Sigmoid colon (tissue), 7 donors: ENCODE data around the gene SCAPER. TPM values are rescaled to one million over a fixed set of nuclear protein-coding genes. Genes with fewer than 3 reads are reported as not detected.

ENCODE experiments used
- DNase-seq: peaks from one replicate; pipeline ENCODE4 v3.0.0-alpha.2; 2019
- H3K27ac ChIP-seq, 4 donors: fragments of 200-600 bp; sonication (generic); one replicate each; pipeline ENCODE4 v1.5.1; 2016 to 2019; ENCODE audit warnings: mild to moderate bottlenecking in 1 of 4
- H3K27me3 ChIP-seq, 3 donors: fragments of 200-600 bp; sonication (generic); one replicate each; pipeline ENCODE4 v1.5.1; 2019; ENCODE audit warnings: mild to moderate bottlenecking in 1 of 3
- H3K36me3 ChIP-seq, 4 donors: fragments of 200-600 bp; sonication (generic); one replicate each; pipeline ENCODE4 v1.5.1; 2016 to 2019
- H3K4me1 ChIP-seq, 4 donors: fragments of 200-600 bp; sonication (generic); one replicate each; pipeline ENCODE4 v1.5.1; 2017 to 2019
- H3K4me3 ChIP-seq, 4 donors: fragments of 200-600 bp; sonication (generic); one replicate each; pipeline ENCODE4 v1.5.1; 2017 to 2019; ENCODE audit warnings: mild to moderate bottlenecking in 2 of 4, moderate library complexity in 1 of 4
- H3K9me3 ChIP-seq, 4 donors: fragments of 200-600 bp in 3 of 4; sonication (generic) in 3 of 4; one replicate each; pipeline versions ENCODE4 v1.5.1 to v1.6.1; 2013 to 2019
- CTCF ChIP-seq, 4 experiments: fragments of 450-650 bp in 3 of 4; fragments of 200-600 bp in 1 of 4; IDR thresholded peaks; one replicate each; pipeline ENCODE4 v1.5.1; 2016 to 2019; ENCODE audit warnings: antibody characterized with exemption in 4 of 4, mild to moderate bottlenecking in 3 of 4, moderate library complexity in 2 of 4
- EP300 ChIP-seq, 4 donors: sonication (generic); formaldehyde crosslinking; IDR thresholded peaks; one replicate each; pipeline ENCODE4 v1.6.1; 2017; ENCODE audit warnings: antibody characterized with exemption in 4 of 4
- POLR2A ChIP-seq, 2 donors: fragments of 450-650 bp; IDR thresholded peaks; one replicate each; pipeline ENCODE4 v1.6.1; 2016; ENCODE audit warnings: antibody characterized with exemption in 2 of 2, mild to moderate bottlenecking in 2 of 2, moderate library complexity in 2 of 2
- POLR2AphosphoS5 ChIP-seq, 4 donors: sonication (generic); formaldehyde crosslinking; IDR thresholded peaks; one replicate each; pipeline ENCODE4 v1.6.1; 2017; ENCODE audit warnings: antibody characterized with exemption in 4 of 4
- WGBS, 2 donors: extraction: QIAGEN DNeasy Blood & Tissue Kit; methylation state at CpG; one replicate each; pipeline ENCODE4 v1.1.7; 2013; 5-methylcytosine and 5-hydroxymethylcytosine counted together
- intact Hi-C: fragments of 100-400 bp; cut with DNase I; formaldehyde crosslinking; loops from one replicate; pipeline ENCODE4 v1.15.1; 2023
- polyA plus RNA-seq, 3 donors: library from polyadenylated mRNA; stranded (reverse); fragments of 200-250 nt; gene quantifications; one replicate each; pipeline ENCODE4 v1.2.3, GENCODE V29; 2013
- total RNA-seq, 4 donors: library from RNA; depleted of rRNA; stranded (reverse); fragments of >200 nt; gene quantifications; one replicate each; pipeline ENCODE4 v1.1.0, GENCODE V29; 2016
- donor health status: healthy with polysubstance abuse.
- donor health status: Bipolar disorder and iron deficiency.
- donor health status: healthy.

Gene SCAPER
- total and polyA plus RNA-seq, 7 donors: 5.3 to 40.7 (median 22.5) TPM

GRCh38 chr15:76495487-76495886, 409.7 kb downstream of the SCAPER start:
- TF ChIP-seq CTCF (IDR thresholded peaks at IDR 0.05) (no peak), EP300 (IDR thresholded peaks at IDR 0.05) (no peak), POLR2AphosphoS5 (IDR thresholded peaks at IDR 0.05) (no peak), POLR2A (IDR thresholded peaks at IDR 0.05) (no peak)
- 96 to 98% methylated on average over 4 of the region's 4 CpGs for WGBS, 2 donors

GRCh38 chr15:76492538-76492937, 412.6 kb downstream of the SCAPER start:
- Histone ChIP-seq H3K4me1 (no peaks in the 10 kb centered on the region), H3K27ac (no peak overlapping the region), H3K36me3 (no peaks in the 10 kb centered on the region), H3K9me3 (no peaks in the 10 kb centered on the region), H3K27me3 (no peaks in the 10 kb centered on the region), H3K4me3 (no peak overlapping the region)
- 93 to 97% methylated on average over 1 of the region's 1 CpG for WGBS, 2 donors
- TF ChIP-seq POLR2A (IDR thresholded peaks at IDR 0.05): no peak
- TF ChIP-seq POLR2AphosphoS5 (IDR thresholded peaks at IDR 0.05): no peak
- TF ChIP-seq CTCF (IDR thresholded peaks at IDR 0.05): no peak
- TF ChIP-seq EP300 (IDR thresholded peaks at IDR 0.05): no peak
- intact Hi-C loops: no loop called here
- no peak for DNase-seq

More at GRCh38 chr15:76495487-76495886, 409.7 kb downstream of the SCAPER start:
- Histone ChIP-seq H3K9me3 (no peaks in the 10 kb centered on the region), H3K27me3 (no peaks in the 10 kb centered on the region), H3K27ac (no peak overlapping the region), H3K36me3 (no peaks in the 10 kb centered on the region), H3K4me3 (no peak overlapping the region), H3K4me1 (no peaks in the 10 kb centered on the region)
- DNase-seq: no peak
- intact Hi-C loops: no loop called here

GRCh38 chr15:76483752-76484151, 421.4 kb downstream of the SCAPER start:
- no peak for TF ChIP-seq POLR2A (IDR thresholded peaks at IDR 0.05)
- no peak for TF ChIP-seq EP300 (IDR thresholded peaks at IDR 0.05)
- no peak for TF ChIP-seq POLR2AphosphoS5 (IDR thresholded peaks at IDR 0.05)
- TF ChIP-seq CTCF (IDR thresholded peaks at IDR 0.05): no peak
- no peak for DNase-seq
- Histone ChIP-seq H3K4me1 (no peaks in the 10 kb centered on the region), H3K36me3 (no peaks in the 10 kb centered on the region), H3K4me3 (no peak overlapping the region), H3K27me3 (no peaks in the 10 kb centered on the region), H3K27ac (no peak overlapping the region), H3K9me3 (no peaks in the 10 kb centered on the region)
- intact Hi-C loops: no loop called here
- 96% methylated on average over 2 of the region's 2 CpGs for WGBS, 2 donors

GRCh38 chr15:76483018-76483417, 422.1 kb downstream of the SCAPER start:
- 38 to 76% methylated on average over 1 of the region's 1 CpG for WGBS, 2 donors
- intact Hi-C loops: no loop called here

More at GRCh38 chr15:76483018-76483417, 422.1 kb downstream of the SCAPER start:
- TF ChIP-seq POLR2A (IDR thresholded peaks at IDR 0.05) (no peak), CTCF (IDR thresholded peaks at IDR 0.05) (no peak), EP300 (IDR thresholded peaks at IDR 0.05) (no peak), POLR2AphosphoS5 (IDR thresholded peaks at IDR 0.05) (no peak)
- DNase-seq: no peak
- no peaks in the 10 kb centered on the region for H3K9me3 ChIP-seq
- no peaks in the 10 kb centered on the region for H3K27me3 ChIP-seq
- H3K4me3 ChIP-seq: no peak overlapping the region
- no peak overlapping the region for H3K27ac ChIP-seq
- no peaks in the 10 kb centered on the region for H3K4me1 ChIP-seq
- H3K36me3 ChIP-seq: no peaks in the 10 kb centered on the region
